AG08396 (cell line): Measurements from ENCODE around the gene MPC1L.
A peak's percentile ranks its signal among the peaks of the same experiment; 100 is the strongest.

Experiments
- DNase-seq: peaks from one replicate; pipeline ENCODE4 v3.0.0; 2012; ENCODE audit warnings: low spot score, mixed read lengths

MPC1L gene

GRCh38 chrX:40628506-40628905, 5.3 kb downstream of the MPC1L start:
- DNase-seq: no peak

GRCh38 chrX:40632199-40632598, 9.0 kb downstream of the MPC1L start:
- no peak for DNase-seq

GRCh38 chrX:40637687-40638086, 14.5 kb downstream of the MPC1L start:
- DNase-seq: no peak

- no peak for DNase-seq
Observed at GRCh38 chrX:40644176-40644575, 20.9 kb downstream of the MPC1L start.

GRCh38 chrX:40644821-40645358, 21.7 kb downstream of the MPC1L start:
- DNase-seq: peak; percentile 74

- no peak for DNase-seq
Observed at GRCh38 chrX:40646489-40647306, 23.5 kb downstream of the MPC1L start.

GRCh38 chrX:40647307-40648197, 24.3 kb downstream of the MPC1L start, which contains the start of gene CXorf38:
Gene CXorf38, minus strand, starts transcription at chrX:40647561. Its CDS starts 41 bp downstream, at chrX:40647520.
- DNase-seq: peak; percentile 97

DNA sequence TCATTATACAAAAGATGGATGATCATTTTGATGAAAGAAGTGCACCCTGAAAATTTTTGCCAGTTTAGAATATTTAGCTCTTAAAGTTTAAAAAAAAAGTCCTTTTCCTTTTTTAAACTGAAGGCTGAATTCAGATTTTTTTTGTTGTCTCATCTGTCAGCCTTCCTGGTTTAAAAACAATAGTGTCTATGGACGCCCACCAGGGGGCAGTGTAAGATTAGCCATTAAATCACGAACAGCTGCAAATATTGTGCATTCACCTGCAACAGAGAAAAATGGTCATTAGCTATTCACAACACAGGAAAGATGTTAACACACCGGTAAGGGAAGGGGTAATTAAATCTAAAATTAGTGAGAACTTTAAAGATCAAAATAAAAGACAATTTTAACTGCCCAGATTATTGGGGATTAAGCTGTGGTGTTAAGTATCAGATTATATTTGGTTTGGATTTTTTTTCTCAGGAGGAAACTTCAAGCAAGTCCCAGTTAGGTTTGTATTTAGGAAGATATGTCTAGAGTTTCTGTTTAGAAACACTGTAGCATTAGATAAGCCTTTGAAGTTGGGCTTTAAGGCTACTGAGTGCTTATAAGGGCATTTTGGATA, 28.5 kb downstream of the MPC1L start:
- DNase-seq: peak; percentile 39

- DNase-seq: no peak
Observed at GRCh38 chrX:40652664-40653063, 29.4 kb downstream of the MPC1L start.

- no peak for DNase-seq
Observed at GRCh38 chrX:40653535-40653934, 30.3 kb downstream of the MPC1L start.

- no peak for DNase-seq
Observed at GRCh38 chrX:40660381-40660780, 37.2 kb downstream of the MPC1L start.

DNA sequence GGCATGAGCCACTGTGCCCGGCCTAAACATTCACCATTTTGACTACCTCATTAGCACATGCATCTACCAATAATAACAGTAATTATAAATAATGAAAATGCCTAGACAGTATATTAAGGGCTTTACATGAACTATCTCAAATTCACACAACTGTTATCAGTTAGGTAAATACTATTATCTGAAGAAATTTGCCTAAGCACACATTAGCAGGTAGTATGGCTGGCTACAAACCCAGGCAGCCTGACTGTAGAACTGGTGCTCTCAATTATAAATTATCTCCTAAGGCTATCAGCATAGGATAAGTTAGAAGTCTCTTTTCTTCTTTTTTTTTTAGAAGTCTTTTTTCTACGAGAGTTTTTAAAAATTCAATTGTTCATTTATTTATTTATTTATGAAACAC, 38.3 kb downstream of the MPC1L start:
- no peak for DNase-seq

DNA sequence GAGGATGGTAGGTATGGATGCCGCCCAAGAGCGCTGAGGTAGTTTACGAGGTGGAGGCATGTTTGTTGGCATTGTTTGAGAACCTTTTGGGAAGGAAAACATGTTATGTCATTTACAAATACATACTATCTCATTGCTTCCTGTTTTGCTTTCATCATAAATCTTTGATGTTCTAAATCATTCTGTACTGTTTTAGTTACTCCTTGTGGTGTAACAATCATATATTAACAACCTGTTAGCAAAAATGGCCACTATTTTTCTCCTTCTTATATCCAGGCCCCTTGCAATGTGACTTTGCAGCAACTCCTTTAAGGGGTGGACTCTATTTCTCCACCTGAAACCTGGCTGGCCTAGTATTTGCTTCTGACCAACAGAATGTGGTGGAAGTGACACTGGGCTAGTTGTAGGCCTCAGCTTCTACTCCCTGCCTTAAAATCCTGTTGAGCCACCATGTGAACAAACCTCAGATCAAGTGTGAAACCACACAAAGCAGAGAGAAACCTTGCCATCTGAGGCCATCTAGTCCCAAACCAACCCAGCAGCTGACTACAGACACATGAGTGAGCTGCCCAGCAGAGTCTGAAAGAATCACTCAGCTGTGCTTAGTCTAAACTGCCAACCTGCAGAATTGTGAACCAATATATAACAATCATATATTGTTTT, 40.0 kb downstream of the MPC1L start:
- no peak for DNase-seq

- peak; percentile 21 for DNase-seq
Observed at GRCh38 chrX:40663880-40664630, 40.8 kb downstream of the MPC1L start.

GRCh38 chrX:40671126-40671525, 47.9 kb downstream of the MPC1L start:
- DNase-seq: no peak
